ENCODE results near the gene TRAPPC3. TPM values are rescaled to one million over a fixed set of nuclear protein-coding genes. Genes with fewer than 3 reads are reported as not detected.

TRAPPC3 gene
- total and polyA plus RNA-seq, 9 of the 15 experiments (the other 6 are each of a cell fraction or from before 2014, with no cell fraction given) = 20.6 to 141 (median 112) TPM

- TF ChIP-seq DEAF1 (CRISPR knock-in tag; IDR thresholded peaks at IDR 0.05) = no peak
- TF ChIP-seq GTF2E2 (tag; IDR thresholded peaks at IDR 0.05) = no peak
- TF ChIP-seq NR3C1 (CRISPR knock-in tag; IDR thresholded peaks at IDR 0.05) = no peak
- no peak for TF ChIP-seq DMBX1 (CRISPR knock-in tag; IDR thresholded peaks at IDR 0.05; ENCODE audit: borderline replicate concordance)
- peak; percentile 45 for TF ChIP-seq POLR2G (IDR thresholded peaks at IDR 0.05; ENCODE audit: low read depth, low read length)
- TF ChIP-seq PTRF (tag; IDR thresholded peaks at IDR 0.05) = no peak
- TF ChIP-seq USF2 (CRISPR knock-in tag; IDR thresholded peaks at IDR 0.05) = peak; percentile 9; the same call in 1 of the 2 replicates
- TF ChIP-seq BCOR (IDR thresholded peaks at IDR 0.05) = no peak
- TF ChIP-seq ZKSCAN8 (CRISPR knock-in tag; IDR thresholded peaks at IDR 0.05) = no peak
- 0 out of 2 replicates have a peak, but pooled peaks have one; percentile 43 for TF ChIP-seq MYC (IDR thresholded peaks at IDR 0.05; ENCODE audit: low read depth, low read length)
- no peak for TF ChIP-seq MYC (CRISPR knock-in tag; IDR thresholded peaks at IDR 0.05; ENCODE audit: borderline replicate concordance, low read depth)
- no peak for TF ChIP-seq HDAC1 (IDR thresholded peaks at IDR 0.05)
- TF ChIP-seq CTCF (IDR thresholded peaks at IDR 0.05 in 2 of 3, conservative IDR thresholded peaks at IDR 0.05 in 1 of 3; ENCODE audit: insufficient read depth in 2 of 3, low read depth in 1 of 3, low read length in 3 of 3) = peak; percentile 33 to 72 (median 34)
- TF ChIP-seq YY1 (IDR thresholded peaks at IDR 0.05; ENCODE audit: borderline replicate concordance in 1 of 3, control insufficient read depth in 1 of 3, extremely low read depth in 1 of 3, insufficient read depth in 3 of 3, insufficient read length in 1 of 3, insufficient replicate concordance in 2 of 3, low read depth in 1 of 3, low read length in 2 of 3) = no peak
- peak in 1 of 2 experiments; percentile 30; a peak in 1 of 4 replicates for TF ChIP-seq RAD21 (CRISPR knock-in tag; conservative IDR thresholded peaks at IDR 0.05 in 1 of 2, IDR thresholded peaks at IDR 0.05 in 1 of 2)
- TF ChIP-seq CBX5 (IDR thresholded peaks at IDR 0.05; ENCODE audit: borderline replicate concordance, low read depth) = no peak
- TF ChIP-seq, protein P1, sequence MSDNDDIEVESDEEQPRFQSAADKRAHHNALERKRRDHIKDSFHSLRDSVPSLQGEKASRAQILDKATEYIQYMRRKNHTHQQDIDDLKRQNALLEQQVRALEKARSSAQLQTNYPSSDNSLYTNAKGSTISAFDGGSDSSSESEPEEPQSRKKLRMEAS (CRISPR knock-in tag; IDR thresholded peaks at IDR 0.05) = peak; percentile 70
- TF ChIP-seq ATF7 (IDR thresholded peaks at IDR 0.05) = no peak
- no peak for TF ChIP-seq NELFE (IDR thresholded peaks at IDR 0.05; ENCODE audit: insufficient read depth, insufficient read length)
- TF ChIP-seq ZNF134 (CRISPR knock-in tag; conservative IDR thresholded peaks at IDR 0.05) = no peak
Measured at GRCh38 chr1:36096500-36097432, 52.5 kb downstream of the TRAPPC3 start (continued).

Measured in K562 (cell line).